Transverse colon (tissue), 4 donors: ENCODE measurements around the gene NCR2.

Source experiments
- CTCF ChIP-seq, 5 experiments: fragments of 200-600 bp in 3 of 5; fragments of 450-650 bp in 2 of 5; sonication (generic) in 3 of 5; IDR thresholded peaks; 1 replicate in 2 of 5; 2 replicates in 3 of 5; pipeline ENCODE4 v1.5.1; 2016 to 2017; ENCODE audit warnings: antibody characterized with exemption in 5 of 5, inconsistent platforms in 3 of 5, mild to moderate bottlenecking in 2 of 5, moderate library complexity in 1 of 5
- EP300 ChIP-seq: sonication (generic); formaldehyde crosslinking; IDR thresholded peaks from one replicate; pipeline ENCODE4 v1.6.1; 2017; ENCODE audit warnings: antibody characterized with exemption, low read depth
- POLR2A ChIP-seq: fragments of 450-650 bp; IDR thresholded peaks from one replicate; pipeline ENCODE4 v1.6.1; 2016; ENCODE audit warnings: antibody characterized with exemption, mild to moderate bottlenecking, moderate library complexity
- POLR2AphosphoS5 ChIP-seq, 3 donors: sonication (generic); formaldehyde crosslinking; IDR thresholded peaks; one replicate each; pipeline ENCODE4 v1.6.1; 2016; ENCODE audit warnings: antibody characterized with exemption in 3 of 3

DNA sequence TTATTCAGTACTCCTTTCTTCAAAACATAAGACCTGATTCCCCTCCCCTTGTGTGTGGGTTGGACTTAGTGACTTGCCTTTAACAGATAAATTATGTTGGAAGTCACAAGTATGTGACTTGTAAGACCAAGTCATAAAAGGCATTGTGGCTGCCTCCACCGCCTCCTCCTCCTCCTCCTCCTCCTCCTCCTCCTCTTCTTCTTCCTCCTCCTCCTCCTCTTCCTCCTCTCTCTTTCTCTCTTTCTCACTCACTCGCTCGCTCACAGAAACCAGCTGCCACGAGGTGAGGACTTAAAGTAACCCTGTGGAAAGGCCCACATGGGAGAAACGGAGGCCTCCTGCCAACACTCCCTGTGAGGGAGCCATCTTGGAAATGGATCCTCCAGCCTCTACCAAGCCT, 64.0 kb downstream of the NCR2 start:
- TF ChIP-seq POLR2AphosphoS5 (IDR thresholded peaks at IDR 0.05) (no peak), CTCF (IDR thresholded peaks at IDR 0.05) (no peak), POLR2A (no peak), EP300 (no peak)
